AG04449 (cell line): ENCODE data around the gene TMPRSS6.

Experiments used
- CTCF ChIA-PET: fragments of 350-600 bp; formaldehyde crosslinking; extraction: SDS; loops from one replicate; lab custom pipeline; 2021; ENCODE audit warnings: antibody characterized with exemption; lab: Yijun Ruan, JAX
- POLR2A ChIA-PET: fragments of 400-600, 350-600 bp; formaldehyde crosslinking; extraction: SDS; loops from one replicate; lab custom pipeline; 2020; ENCODE audit warnings: antibody characterized with exemption, inconsistent platforms; lab: Yijun Ruan, JAX
- DNase-seq: peaks from one replicate; pipeline ENCODE4 v3.0.0-alpha.2; 2010; ENCODE audit warnings: low read depth, low spot score
- H3K4me3 ChIP-seq: 2 replicates; pipeline ENCODE4 v1.5.1; 2011; ENCODE audit warnings: low read depth, mild to moderate bottlenecking, control low read depth, low read length
- TF ChIP-seq, protein P1 (sequence below): IDR thresholded peaks from one replicate; pipeline ENCODE4 v1.5.1; 2011; ENCODE audit warnings: mild to moderate bottlenecking, moderate library complexity, low read length, control low read depth, inconsistent platforms; ENCODE audit not compliant: insufficient read depth; ENCODE audit errors: missing control alignments

TMPRSS6 gene

DNA sequence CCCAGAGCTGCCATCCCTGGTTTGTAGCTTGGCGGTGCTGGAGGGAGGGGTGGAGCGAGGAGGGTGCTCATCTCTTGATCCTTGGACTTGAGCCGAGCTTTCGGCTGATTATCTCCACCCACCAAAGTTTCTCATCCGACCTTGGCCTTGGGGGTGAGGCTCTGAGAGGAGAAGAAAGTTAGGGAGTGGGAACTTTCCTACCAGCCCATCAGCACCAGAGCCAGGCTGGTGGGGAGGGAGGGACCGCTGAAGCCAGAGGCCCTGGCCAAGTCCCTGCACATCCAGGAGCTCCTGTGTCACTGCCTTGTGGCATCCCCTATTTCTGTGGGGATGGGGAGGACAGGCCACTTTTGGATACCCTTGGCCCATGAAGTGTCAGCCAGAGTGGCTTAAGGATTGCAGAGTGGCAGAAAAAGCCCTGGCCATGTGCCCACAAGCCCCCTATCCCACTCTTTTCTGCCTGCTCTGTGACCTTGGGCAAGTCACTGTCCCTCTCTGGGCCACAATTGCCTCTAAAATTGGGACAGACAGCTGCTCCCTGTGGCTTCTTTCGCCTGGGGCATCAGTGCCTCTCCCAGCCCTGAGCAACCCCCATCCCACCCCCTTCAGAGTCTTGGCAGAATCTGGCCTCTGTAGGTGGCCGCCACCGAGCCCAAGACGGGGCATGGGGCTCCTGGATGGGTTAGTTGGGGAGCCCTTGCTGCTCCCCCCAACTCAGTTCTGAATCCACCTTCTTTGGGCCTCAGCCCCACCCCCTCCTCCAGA is 47.7 kb downstream of the TMPRSS6 start:
- TF ChIP-seq, protein P1, sequence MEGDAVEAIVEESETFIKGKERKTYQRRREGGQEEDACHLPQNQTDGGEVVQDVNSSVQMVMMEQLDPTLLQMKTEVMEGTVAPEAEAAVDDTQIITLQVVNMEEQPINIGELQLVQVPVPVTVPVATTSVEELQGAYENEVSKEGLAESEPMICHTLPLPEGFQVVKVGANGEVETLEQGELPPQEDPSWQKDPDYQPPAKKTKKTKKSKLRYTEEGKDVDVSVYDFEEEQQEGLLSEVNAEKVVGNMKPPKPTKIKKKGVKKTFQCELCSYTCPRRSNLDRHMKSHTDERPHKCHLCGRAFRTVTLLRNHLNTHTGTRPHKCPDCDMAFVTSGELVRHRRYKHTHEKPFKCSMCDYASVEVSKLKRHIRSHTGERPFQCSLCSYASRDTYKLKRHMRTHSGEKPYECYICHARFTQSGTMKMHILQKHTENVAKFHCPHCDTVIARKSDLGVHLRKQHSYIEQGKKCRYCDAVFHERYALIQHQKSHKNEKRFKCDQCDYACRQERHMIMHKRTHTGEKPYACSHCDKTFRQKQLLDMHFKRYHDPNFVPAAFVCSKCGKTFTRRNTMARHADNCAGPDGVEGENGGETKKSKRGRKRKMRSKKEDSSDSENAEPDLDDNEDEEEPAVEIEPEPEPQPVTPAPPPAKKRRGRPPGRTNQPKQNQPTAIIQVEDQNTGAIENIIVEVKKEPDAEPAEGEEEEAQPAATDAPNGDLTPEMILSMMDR: no peak
- no peak for DNase-seq
- H3K4me3 ChIP-seq: no peak overlapping the region
- POLR2A ChIA-PET: no interaction called here
- CTCF ChIA-PET: interaction anchor here (1.1 to 1.4 kb wide), 2 partner anchors 15 to 138 kb away, joined by 3 to 6 read pairs; no protein-coding TSS in a partner anchor

DNA sequence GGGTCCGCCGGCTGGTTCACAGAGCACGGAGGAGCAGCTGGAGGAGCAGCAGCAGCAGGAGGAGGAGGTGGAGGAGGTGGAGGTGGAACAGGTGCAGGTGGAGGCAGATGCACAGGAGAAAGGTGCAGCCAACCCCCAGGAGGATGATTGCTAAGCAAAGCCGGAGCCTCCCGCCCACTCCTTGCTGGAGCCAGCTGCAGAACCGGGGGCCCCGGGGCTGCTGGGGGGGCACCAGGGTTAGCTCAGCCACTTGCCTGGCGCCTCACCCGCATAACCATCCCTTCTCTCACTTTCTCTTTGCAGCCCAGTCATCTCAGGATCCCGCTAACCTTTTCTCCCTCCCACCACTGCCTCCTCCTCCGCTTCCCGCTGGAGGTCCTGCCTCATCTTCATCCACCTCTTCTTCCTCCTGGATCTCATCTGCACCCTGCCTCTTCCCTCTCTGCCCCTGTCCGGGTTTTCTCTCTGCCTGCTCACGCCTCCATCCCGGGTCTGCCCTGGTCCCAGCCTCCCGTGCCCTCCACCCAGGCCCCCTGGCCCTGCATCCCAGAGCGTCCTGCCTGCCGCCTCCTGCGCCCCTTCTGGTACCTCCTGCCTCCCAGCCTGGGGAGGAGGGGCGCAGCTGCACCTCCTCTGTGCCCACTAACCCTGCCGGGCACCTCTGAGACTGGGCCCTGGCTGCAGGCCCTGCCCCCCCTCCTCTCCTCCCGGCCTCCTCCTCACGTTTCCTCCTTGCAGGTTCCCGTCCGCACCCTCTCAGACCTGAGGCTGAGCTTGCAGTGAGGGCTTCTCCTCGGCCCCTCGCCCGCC is 48.5 kb downstream of the TMPRSS6 start:
- no peak for DNase-seq
- ChIA-PET POLR2A (no interaction called here), CTCF (interaction anchor here (1.1 to 1.4 kb wide), 2 partner anchors 16 to 138 kb away, joined by 3 to 6 read pairs; no protein-coding TSS in a partner anchor)
- TF ChIP-seq, protein P1: no peak
- H3K4me3 ChIP-seq: no peak overlapping the region

DNA sequence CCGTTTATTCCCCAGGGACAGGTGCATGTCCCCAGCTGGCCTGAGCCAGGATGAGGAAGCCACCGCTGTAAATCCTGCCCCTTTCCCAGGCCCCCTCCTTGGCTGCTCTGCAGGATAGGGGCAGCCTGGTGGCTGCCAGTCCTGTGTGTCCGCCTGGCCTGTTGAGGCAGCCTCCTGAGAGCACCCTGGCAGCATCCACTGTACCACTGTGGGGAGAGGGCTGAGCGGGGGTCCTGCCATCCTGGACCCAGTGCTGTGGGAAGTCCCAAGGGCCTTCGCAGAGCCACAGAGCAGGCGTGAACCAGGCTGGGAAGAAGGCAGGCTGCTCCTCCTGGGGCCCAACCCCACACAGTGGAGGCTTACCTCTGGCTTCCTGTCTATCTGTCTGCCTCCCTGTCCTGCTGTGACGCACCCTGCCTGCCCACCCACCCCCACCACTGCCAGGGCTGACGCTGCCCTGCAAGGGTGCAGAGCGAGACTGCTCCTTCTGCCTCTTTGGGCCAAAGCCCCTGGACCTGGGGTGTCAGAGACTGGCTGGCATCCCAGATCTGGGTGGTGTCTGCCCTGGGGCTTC is 49.5 kb downstream of the TMPRSS6 start:
- ChIA-PET CTCF (no interaction called here), POLR2A (no interaction called here)
- no peak for DNase-seq
- TF ChIP-seq, protein P1: no peak
- no peak overlapping the region for H3K4me3 ChIP-seq

DNA sequence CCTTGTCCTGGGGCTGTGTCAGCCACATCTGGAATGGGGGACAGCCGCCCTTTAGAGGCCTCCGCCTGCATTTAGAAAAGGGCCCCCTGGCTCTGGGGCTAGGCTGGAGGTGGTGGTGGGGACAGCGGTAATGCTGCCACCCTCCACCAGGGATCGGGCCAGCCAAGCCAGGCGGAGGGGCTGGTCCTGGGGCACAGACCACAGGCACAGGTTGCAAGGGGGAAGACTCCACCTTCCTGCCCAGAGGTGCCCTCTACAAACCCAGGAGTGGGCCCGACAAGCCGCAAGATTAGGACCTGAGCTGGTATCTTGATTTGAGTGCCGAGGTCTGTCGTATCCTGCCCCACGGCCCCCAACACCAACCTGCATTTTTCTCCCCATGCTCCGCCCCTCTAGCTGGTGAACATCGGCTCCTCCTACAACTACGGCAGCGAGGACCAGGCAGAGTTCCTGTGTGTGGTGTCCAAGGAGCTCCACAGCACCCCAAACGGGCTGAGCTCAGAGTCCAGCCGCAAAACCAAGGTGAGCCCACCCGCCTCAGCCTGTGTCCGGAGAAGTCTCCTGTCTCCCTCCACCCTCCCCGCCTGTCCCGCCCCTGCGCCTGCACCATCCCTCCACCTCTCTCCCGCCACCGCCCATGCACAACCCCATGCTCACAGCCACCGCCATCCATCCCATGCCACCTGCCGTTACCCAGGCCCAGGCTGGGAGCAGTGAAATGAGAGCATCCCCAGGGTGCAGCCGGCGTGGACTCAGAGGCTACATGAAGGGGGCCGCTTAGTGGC is 50.4 kb downstream of the TMPRSS6 start:
- POLR2A ChIA-PET: no interaction called here
- DNase-seq: no peak
- CTCF ChIA-PET: no interaction called here
- TF ChIP-seq, protein P1: no peak
- H3K4me3 ChIP-seq: no peak overlapping the region

DNA sequence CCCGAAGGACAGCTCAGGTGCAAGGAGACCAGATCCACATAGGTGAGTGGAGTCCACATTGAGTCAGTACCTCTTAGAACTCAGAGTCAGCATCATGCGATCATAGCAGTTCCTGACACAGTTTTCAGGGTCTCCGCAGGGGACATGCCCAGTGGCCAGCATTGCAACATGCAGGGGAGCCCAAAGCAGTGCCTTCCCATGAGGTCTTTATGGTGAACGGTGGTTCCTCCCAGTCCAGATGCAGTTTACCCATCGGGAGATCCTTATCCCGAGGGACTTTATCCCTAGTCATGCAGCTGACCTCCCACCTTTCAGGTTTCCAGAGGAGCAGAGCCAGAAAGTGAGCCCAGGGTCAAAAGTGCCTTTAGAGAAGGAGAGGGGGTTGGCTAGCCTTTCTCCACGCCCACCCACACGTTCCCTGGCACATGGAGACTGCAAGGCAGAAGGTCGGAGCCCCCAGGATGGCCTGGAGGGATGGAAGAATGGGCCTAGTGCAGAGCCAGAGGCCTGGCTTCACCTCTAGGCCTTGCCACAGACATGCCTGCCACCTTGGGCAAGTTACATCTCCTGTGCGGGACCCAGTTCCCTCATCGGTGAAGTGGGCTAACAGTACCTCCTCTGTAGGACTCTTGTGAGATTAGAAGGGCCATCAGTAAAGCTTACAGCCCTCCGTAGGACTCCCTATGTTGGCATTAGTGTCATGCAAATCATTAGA is 51.6 kb downstream of the TMPRSS6 start:
- H3K4me3 ChIP-seq: no peak overlapping the region
- DNase-seq: no peak
- CTCF ChIA-PET: no interaction called here
- TF ChIP-seq, protein P1: no peak
- POLR2A ChIA-PET: no interaction called here
